ENCODE measurements around the gene SPTSSB. TPM values are rescaled to one million over a fixed set of nuclear protein-coding genes. Genes with fewer than 3 reads are reported as not detected.

SPTSSB gene
- total and polyA plus RNA-seq, 2 experiments from 2014 or later, result 23.5 to 33.5 TPM

GRCh38 chr3:161322781-161323568 lies 48.3 kb downstream of the SPTSSB start (continued):
- TF ChIP-seq NANOG (IDR thresholded peaks at IDR 0.05; ENCODE audit: borderline replicate concordance) (no peak), ZNF331 (CRISPR knock-in tag; IDR thresholded peaks at IDR 0.05; ENCODE audit: low read depth) (no peak), CREB1 (CRISPR knock-in tag; IDR thresholded peaks at IDR 0.05; ENCODE audit: low read depth) (no peak), ETS1 (IDR thresholded peaks at IDR 0.05) (no peak), CTCF (conservative IDR thresholded peaks at IDR 0.05; ENCODE audit: low read depth in 2 of 2) (no peak), STAT1 (IDR thresholded peaks at IDR 0.05; ENCODE audit: unreplicated experiment) (no peak), POLR2AphosphoS5 (IDR thresholded peaks at IDR 0.05; ENCODE audit: low read depth) (no peak), ZNF114 (CRISPR knock-in tag; IDR thresholded peaks at IDR 0.05) (no peak), JUNB (IDR thresholded peaks at IDR 0.05; ENCODE audit: unreplicated experiment) (no peak), REST (IDR thresholded peaks at IDR 0.05; ENCODE audit: unreplicated experiment) (no peak), EZH2 (IDR thresholded peaks at IDR 0.05; ENCODE audit: low read depth, unreplicated experiment) (no peak)

GRCh38 chr3:161320837-161321236 lies 50.5 kb downstream of the SPTSSB start:
- ATAC-seq, result no peak
- H3K4me3 ChIP-seq, result no peak overlapping the region
- H3K27me3 ChIP-seq (ENCODE audit: insufficient read depth), result no peaks in the 10 kb centered on the region
- H3K9me3 Mint-ChIP-seq, result no peaks in the 10 kb centered on the region; the same call in 2 of the 3 replicates
- DNase-seq (ENCODE audit: low spot score), result no peak
- H3K4me3 Mint-ChIP-seq, result no peak overlapping the region
- no peaks in the 10 kb centered on the region for H3K27me3 Mint-ChIP-seq (ENCODE audit: insufficient read depth, low read depth, poor library complexity)
- peaks cover 4% of the 10 kb centered on the region; the same call in 1 of the 2 replicates for H3K9me2 ChIP-seq (ENCODE audit: insufficient read depth)
- H3K4me1 ChIP-seq (ENCODE audit: insufficient read depth), result no peaks in the 10 kb centered on the region
- H3K36me3 Mint-ChIP-seq (ENCODE audit: low read depth), result no peaks in the 10 kb centered on the region
- H2AFZ ChIP-seq, result no peak overlapping the region
- no peak overlapping the region for H3K27ac ChIP-seq (ENCODE audit: low read depth)
- no peaks in the 10 kb centered on the region for H4K20me1 ChIP-seq (replicated peaks; ENCODE audit: insufficient read depth)
- no peaks in the 10 kb centered on the region for H3K79me2 ChIP-seq (replicated peaks; ENCODE audit: insufficient read depth)
- no peak overlapping the region for H3K27ac Mint-ChIP-seq
- H3K4me1 Mint-ChIP-seq, result no peaks in the 10 kb centered on the region
- no peaks in the 10 kb centered on the region for H3F3A ChIP-seq (replicated peaks; ENCODE audit: low read depth)
- H3K36me3 ChIP-seq (ENCODE audit: insufficient read depth), result no peaks in the 10 kb centered on the region
- H3K4me2 ChIP-seq, result no peak overlapping the region
- TF ChIP-seq ZNF462 (CRISPR knock-in tag; IDR thresholded peaks at IDR 0.05) (no peak), POLR2AphosphoS5 (IDR thresholded peaks at IDR 0.05; ENCODE audit: low read depth) (no peak)

Data from GM23338 (cell line).